H1 (cell line): Measurements from ENCODE around the gene TSPAN9. TPM values are rescaled to one million over a fixed set of nuclear protein-coding genes. Genes with fewer than 3 reads are reported as not detected.

Experiments
- ATF2 ChIP-seq: IDR thresholded peaks from 2 replicates; pipeline ENCODE4 v1.6.1; 2012; ENCODE audit warnings: low read length, inconsistent platforms
- POU5F1 ChIP-seq: IDR thresholded peaks from 2 replicates; pipeline ENCODE4 v1.6.1; 2011; ENCODE audit warnings: low read depth, mild to moderate bottlenecking, low read length, moderate library complexity
- RXRA ChIP-seq: IDR thresholded peaks from 2 replicates; pipeline ENCODE4 v1.6.1; 2011; ENCODE audit warnings: low read depth, mild to moderate bottlenecking, low read length, moderate library complexity; ENCODE audit not compliant: insufficient read depth
- polyA plus RNA-seq, 7 experiments: library from polyadenylated mRNA; depleted of rRNA in 3 of 7; stranded (reverse) in 5 of 7; unstranded in 2 of 7; fragments of >200 nt in 5 of 7; fragments of 200-250 nt in 2 of 7; gene quantifications; 1 replicate in 5 of 7; 2 replicates in 1 of 7; 4 replicates in 1 of 7; pipeline versions ENCODE4 v1.2.1 to v1.2.3, GENCODE V29; 2011 to 2013; ENCODE audit warnings: missing spikeins in 2 of 7, mixed read lengths in 2 of 7
- total RNA-seq: library from RNA; stranded (reverse); fragmentation: NEBNext Ultra II Directional; extraction: Animal tissue kit (Norgen Biotek cat#: 25700); gene quantifications from 2 replicates; pipeline ENCODE4 v1.2.1, GENCODE V29; 2021

TSPAN9 gene
- total and polyA plus RNA-seq, 2 of the 8 experiments (the other 6 are each of a cell fraction or from before 2014, with no cell fraction given), result 11.5 to 29.1 TPM

GRCh38 chr12:3134526-3135135 is 57.5 kb downstream of the TSPAN9 start (continued):
- TF ChIP-seq ATF2, result no peak
- TF ChIP-seq RXRA, result no peak
- no peak for TF ChIP-seq POU5F1
